Right lobe of liver (tissue), 4 donors: Measurements from ENCODE around the gene LIN28B.

Experiments
- CTCF ChIP-seq, 4 donors: fragments of 200-600 bp in 3 of 4; fragments of 450-650 bp in 1 of 4; IDR thresholded peaks; one replicate each; pipeline versions ENCODE4 v1.5.1 to v1.8.0; 2016 to 2022; ENCODE audit warnings: antibody characterized with exemption in 4 of 4, mild to moderate bottlenecking in 2 of 4
- POLR2A ChIP-seq: fragments of 450-650 bp; IDR thresholded peaks from one replicate; pipeline ENCODE4 v1.6.1; 2017; ENCODE audit warnings: antibody characterized with exemption, mild to moderate bottlenecking
- donor health status: DM: no; HTN: no; CAD: no.
- donor health status: DM: no; HTN: no; CAD: no.
- donor health status: DM: no; HTN: yes; CAD: no.

DNA sequence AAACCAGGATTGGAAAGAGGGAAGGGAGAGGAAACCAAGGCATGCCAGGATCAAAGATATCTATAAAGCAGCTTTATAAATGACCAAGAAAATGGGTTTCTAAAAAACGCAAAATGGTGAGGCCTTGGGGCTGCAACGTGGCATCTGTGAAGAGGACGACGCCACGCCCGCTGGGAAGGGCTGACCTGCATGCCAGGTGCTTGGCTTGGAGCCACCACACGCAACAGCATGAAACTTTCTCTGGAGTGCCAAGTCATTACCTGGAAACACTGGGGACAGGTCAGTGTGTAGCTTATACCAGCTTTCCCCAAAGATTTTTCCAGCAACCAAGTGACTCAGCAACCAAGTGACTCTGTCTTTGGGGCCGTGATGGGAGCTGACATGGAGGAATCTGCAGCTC lies 140.4 kb downstream of the LIN28B start:
- TF ChIP-seq CTCF (IDR thresholded peaks at IDR 0.05) (no peak), POLR2A (no peak)
